HEK293T (cell line): ENCODE data around the gene RFX1.

Experiments
- ELF4 ChIP-seq: fragments of 450-650 bp; IDR thresholded peaks from 2 replicates; pipeline ENCODE4 v1.6.1; 2017; ENCODE audit warnings: antibody characterized with exemption
- NFRKB ChIP-seq: fragments of 450-650 bp; IDR thresholded peaks from 2 replicates; pipeline ENCODE4 v1.6.1; 2016; ENCODE audit warnings: mild to moderate bottlenecking, moderate library complexity

DNA sequence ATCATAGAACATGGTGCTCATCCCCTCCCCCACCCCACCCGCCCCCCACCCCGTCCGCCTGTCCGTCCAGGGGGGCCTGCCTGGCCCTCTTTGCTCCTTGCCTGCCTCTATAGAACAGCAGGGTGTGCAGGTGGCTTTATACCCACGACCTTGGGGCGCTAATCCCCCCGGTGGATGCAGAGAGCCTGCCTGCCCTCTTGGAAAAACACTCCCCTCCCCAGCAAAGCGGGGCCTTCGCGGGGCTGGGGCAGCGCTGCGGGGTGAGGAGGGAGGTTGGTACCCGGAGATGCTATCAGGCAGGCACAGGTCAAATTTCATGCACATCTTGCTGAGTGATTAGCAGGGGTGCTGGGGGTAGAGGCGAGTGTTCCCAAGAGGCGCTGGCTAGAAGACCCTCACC is 21.9 kb downstream of the RFX1 start:
- TF ChIP-seq ELF4: no peak
- no peak for TF ChIP-seq NFRKB
